AG09319 (cell line): ENCODE measurements around the gene ZBTB20.

Source experiments
- DNase-seq: peaks from one replicate; pipeline ENCODE4 v3.0.0-alpha.2; 2010; ENCODE audit warnings: low read depth; ENCODE audit errors: extremely low read depth
- TF ChIP-seq, protein P1 (sequence below): IDR thresholded peaks from 2 replicates; pipeline ENCODE4 v1.5.1; 2011; ENCODE audit warnings: low read depth, mild to moderate bottlenecking, inconsistent platforms, low read length, moderate library complexity

Gene ZBTB20

DNA sequence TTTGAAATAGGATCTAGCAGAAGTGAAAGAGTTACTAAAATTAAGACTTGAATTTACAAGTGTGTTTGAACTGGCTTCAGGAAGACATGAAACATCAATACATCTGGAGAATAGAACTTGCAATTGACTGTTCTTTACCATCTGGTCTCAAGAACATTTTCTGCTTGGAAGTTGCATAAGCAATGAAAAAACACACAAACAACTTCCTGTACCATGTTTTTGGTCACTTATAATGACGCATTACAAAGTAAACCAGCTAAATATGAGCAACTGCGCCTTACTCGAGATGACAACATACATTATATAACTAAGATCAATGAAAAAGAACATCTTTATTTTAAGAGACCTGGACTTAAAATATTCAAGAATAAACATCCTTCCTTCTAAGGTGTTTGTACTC, 740.8 kb downstream of the ZBTB20 start:
- TF ChIP-seq, protein P1, sequence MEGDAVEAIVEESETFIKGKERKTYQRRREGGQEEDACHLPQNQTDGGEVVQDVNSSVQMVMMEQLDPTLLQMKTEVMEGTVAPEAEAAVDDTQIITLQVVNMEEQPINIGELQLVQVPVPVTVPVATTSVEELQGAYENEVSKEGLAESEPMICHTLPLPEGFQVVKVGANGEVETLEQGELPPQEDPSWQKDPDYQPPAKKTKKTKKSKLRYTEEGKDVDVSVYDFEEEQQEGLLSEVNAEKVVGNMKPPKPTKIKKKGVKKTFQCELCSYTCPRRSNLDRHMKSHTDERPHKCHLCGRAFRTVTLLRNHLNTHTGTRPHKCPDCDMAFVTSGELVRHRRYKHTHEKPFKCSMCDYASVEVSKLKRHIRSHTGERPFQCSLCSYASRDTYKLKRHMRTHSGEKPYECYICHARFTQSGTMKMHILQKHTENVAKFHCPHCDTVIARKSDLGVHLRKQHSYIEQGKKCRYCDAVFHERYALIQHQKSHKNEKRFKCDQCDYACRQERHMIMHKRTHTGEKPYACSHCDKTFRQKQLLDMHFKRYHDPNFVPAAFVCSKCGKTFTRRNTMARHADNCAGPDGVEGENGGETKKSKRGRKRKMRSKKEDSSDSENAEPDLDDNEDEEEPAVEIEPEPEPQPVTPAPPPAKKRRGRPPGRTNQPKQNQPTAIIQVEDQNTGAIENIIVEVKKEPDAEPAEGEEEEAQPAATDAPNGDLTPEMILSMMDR: no peak
- peak; percentile 38 for DNase-seq

- DNase-seq: no peak
- TF ChIP-seq, protein P1: no peak
These were observed 741.7 kb downstream of the ZBTB20 start for GRCh38 chr3:114405202-114405990.

- TF ChIP-seq, protein P1: no peak
- DNase-seq: no peak
These were observed 742.5 kb downstream of the ZBTB20 start for GRCh38 chr3:114404590-114404989.

- TF ChIP-seq, protein P1: no peak
- no peak for DNase-seq
These were observed 744.2 kb downstream of the ZBTB20 start for GRCh38 chr3:114402838-114403237.

DNA sequence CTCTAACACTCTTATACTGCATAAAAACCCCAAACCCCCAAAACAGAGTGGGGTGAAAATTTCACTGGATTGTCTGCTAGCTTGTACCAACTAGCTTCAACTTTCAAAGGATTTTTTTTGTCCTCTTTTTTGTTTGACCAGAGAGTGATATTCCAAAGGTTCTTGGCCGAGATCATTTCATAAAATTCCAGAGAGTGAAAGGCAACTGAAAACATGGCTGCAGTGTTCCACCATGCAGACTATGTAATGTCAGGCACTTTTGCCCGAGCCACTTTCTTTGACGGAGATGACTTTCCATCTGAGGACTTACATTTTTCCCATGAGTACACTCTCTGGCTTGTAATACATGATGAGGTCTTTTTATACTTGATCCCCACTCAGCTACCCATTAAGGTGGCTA, 745.7 kb downstream of the ZBTB20 start:
- TF ChIP-seq, protein P1: no peak
- no peak for DNase-seq

DNA sequence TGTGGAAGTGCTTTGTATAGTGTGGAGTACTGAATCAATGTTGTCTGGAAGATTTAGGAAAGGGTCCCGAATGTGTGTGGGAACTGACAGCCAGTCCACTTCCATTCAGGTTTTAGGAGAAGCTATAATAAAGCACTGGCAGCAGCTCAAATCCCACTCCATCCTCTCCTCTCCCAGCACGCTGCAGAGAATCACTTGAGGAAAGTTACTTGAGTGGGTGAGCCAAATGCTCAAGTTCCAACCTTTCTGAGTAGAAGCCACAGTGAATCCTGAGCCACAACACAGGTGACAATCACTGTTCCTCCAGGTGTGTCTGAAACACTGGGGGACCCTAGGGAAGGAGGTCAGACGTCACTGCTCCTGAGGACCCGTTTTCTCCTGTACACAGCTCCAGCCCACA, 746.7 kb downstream of the ZBTB20 start:
- DNase-seq: no peak
- TF ChIP-seq, protein P1: no peak

- TF ChIP-seq, protein P1: no peak
- DNase-seq: no peak
These were observed 752.5 kb downstream of the ZBTB20 start for GRCh38 chr3:114394551-114394950.
